Measurements from ENCODE around the gene BEST2. TPM values are rescaled to one million over a fixed set of nuclear protein-coding genes. Genes with fewer than 3 reads are reported as not detected.

BEST2 gene
- total RNA-seq, 1 donor from 2014 or later = not detected

- H3K4me3 ChIP-seq (ENCODE audit: low read depth, low read length) = no peak overlapping the region
- no peak for DNase-seq (ENCODE audit: low read depth)
- no peak for TF ChIP-seq CTCF (IDR thresholded peaks at IDR 0.05; ENCODE audit: insufficient read depth, low read length, poor library complexity, severe bottlenecking)
These were observed 31.8 kb downstream of the BEST2 start for GRCh38 chr19:12783291-12783848.

DNA sequence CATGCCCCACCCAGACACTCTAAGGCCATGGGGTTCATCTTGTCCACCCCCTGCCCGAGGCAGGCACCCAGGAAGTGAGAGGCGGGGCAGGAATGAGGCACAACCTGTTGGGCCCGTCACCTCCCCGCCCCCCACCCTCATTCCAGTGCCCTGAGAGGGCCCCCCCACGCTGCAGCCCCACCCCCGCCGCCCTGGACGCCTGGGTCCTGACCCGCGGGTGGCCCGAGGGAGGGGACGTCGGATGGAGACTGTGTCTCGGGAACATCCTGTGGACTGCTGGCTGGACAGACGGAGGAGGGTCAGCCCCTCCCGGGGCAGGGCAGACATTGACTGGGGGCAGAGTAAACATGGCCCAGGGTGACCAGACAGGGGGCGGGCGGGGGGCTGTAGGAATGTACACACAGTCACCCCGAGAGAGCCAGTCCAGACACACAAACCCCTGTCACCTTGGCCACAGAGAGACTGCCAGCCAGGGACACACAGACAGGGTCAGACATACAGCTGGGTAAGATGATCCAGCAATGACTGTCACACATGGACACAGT is 32.3 kb downstream of the BEST2 start:
- Histone ChIP-seq H3K27me3 (ENCODE audit: control insufficient read depth, insufficient read depth, low read length) (no peaks in the 10 kb centered on the region), H3K36me3 (ENCODE audit: control insufficient read depth, insufficient read depth, low read length) (no peaks in the 10 kb centered on the region), H3K4me3 (ENCODE audit: low read depth, low read length) (no peak overlapping the region)
- DNase-seq (ENCODE audit: low read depth) = no peak
- TF ChIP-seq CTCF (IDR thresholded peaks at IDR 0.05; ENCODE audit: insufficient read depth, low read length, poor library complexity, severe bottlenecking) = no peak

More at GRCh38 chr19:12783291-12783848, 31.8 kb downstream of the BEST2 start:
- no peaks in the 10 kb centered on the region for H3K36me3 ChIP-seq (ENCODE audit: control insufficient read depth, insufficient read depth, low read length)
- no peaks in the 10 kb centered on the region for H3K27me3 ChIP-seq (ENCODE audit: control insufficient read depth, insufficient read depth, low read length)

- TF ChIP-seq CTCF (IDR thresholded peaks at IDR 0.05; ENCODE audit: insufficient read depth, low read length, poor library complexity, severe bottlenecking) = no peak
- Histone ChIP-seq H3K36me3 (ENCODE audit: control insufficient read depth, insufficient read depth, low read length) (no peaks in the 10 kb centered on the region), H3K4me3 (ENCODE audit: low read depth, low read length) (no peak overlapping the region), H3K27me3 (ENCODE audit: control insufficient read depth, insufficient read depth, low read length) (no peaks in the 10 kb centered on the region)
- DNase-seq (ENCODE audit: low read depth) = no peak
These were observed 32.8 kb downstream of the BEST2 start for GRCh38 chr19:12784394-12784870.

DNA sequence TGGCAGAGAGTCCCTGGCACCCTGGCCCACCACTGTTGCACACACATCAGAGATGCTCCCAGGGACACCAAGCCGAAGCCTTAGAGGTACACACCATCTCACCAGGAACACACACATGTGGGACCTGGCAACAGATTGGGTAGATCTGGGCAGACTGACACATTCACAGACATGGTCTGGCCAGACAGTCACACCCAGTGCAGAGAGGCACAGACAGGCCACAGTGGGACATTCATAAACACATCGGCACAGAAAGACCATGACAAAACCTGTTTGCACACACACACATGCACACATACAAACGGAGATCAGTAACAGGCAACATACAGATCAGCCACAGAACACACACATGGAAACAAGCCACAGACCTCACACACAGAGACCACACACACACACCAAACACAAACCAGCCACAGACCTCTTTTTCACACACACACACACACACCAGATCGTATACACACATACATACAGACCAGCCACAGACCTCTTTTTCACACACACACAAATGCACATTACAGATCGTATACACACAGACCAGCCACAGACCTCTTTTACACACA is 33.4 kb downstream of the BEST2 start:
- DNase-seq (ENCODE audit: low read depth) = no peak
- TF ChIP-seq CTCF (IDR thresholded peaks at IDR 0.05; ENCODE audit: insufficient read depth, low read length, poor library complexity, severe bottlenecking) = no peak
- Histone ChIP-seq H3K27me3 (ENCODE audit: control insufficient read depth, insufficient read depth, low read length) (no peaks in the 10 kb centered on the region), H3K4me3 (ENCODE audit: low read depth, low read length) (no peak overlapping the region), H3K36me3 (ENCODE audit: control insufficient read depth, insufficient read depth, low read length) (no peaks in the 10 kb centered on the region)

DNA sequence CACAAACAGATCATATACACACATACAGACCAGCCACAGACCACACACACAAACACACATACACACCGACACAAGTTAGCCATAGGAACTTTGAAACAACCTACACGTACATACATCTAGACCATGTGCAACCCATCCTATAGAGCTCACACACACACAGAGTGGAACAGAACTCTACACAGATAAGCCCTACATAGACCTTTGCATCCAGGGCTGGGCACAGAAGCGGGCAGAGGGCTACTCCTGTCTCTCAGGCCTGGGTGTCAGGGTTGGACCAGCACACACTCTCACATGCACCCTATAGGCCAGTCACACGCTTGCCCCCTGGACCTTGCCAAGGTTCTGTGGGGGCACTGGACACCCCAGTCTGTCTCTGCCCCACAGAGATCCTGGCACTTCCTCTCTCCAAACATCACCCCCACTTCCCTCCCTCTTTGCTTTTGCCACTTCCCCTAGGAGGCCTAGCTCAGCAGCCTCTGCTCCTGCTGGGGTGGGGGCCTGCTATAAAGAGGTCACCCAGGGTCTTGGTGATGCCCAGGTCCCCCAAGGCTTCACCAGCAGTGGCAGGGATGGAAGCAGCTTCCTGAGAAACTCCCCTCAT is 33.9 kb downstream of the BEST2 start:
- TF ChIP-seq CTCF (IDR thresholded peaks at IDR 0.05; ENCODE audit: insufficient read depth, low read length, poor library complexity, severe bottlenecking) = no peak
- Histone ChIP-seq H3K4me3 (ENCODE audit: low read depth, low read length) (no peak overlapping the region), H3K36me3 (ENCODE audit: control insufficient read depth, insufficient read depth, low read length) (no peaks in the 10 kb centered on the region), H3K27me3 (ENCODE audit: control insufficient read depth, insufficient read depth, low read length) (no peaks in the 10 kb centered on the region)
- DNase-seq (ENCODE audit: low read depth) = no peak

Measured in kidney epithelial cell (primary cell).